ENCODE results near the gene PFDN5.
"Not testable (repeated sequence)": the region's sequence is repeated elsewhere in the genome, so short reads cannot be mapped to it uniquely, and the experiment has no call there.

Gene PFDN5

DNA sequence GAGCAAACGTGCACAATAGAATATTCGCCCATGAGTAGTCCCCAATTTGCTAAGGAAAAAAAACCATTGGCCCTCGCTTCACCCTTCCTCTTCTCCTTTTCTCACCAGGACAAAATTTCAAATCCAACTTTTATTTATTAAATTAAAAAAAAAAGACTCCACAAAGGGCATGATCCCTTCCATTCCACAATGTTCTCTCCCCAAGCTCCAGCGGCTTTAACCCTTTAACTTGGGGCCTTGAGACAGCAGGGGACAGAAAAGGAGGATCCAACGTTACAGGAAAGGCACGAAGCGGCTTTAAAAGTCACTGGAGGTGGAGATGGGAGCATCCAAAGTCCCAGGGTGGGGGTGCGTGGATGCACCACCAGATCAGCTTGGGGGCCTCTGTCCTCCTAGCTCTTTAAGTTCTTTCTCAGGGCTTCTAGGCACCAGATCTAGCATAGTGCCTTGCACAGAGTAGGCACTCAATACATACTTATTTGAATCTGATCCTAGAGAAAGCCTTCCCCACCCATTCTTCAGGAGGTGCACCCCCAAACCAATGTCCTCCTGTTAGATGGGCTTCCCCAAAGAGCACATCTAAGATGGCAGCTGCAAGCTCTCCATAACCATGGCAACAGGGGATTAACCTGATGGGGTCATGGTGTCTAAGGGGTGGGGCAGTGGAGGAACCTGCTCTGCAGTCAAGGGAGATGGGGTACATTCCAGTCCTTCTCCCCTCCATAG, 31.3 kb downstream of the PFDN5 start:
- no peak for DNase-seq (ENCODE audit: low read depth in 2 of 2, low spot score in 1 of 2)

DNA sequence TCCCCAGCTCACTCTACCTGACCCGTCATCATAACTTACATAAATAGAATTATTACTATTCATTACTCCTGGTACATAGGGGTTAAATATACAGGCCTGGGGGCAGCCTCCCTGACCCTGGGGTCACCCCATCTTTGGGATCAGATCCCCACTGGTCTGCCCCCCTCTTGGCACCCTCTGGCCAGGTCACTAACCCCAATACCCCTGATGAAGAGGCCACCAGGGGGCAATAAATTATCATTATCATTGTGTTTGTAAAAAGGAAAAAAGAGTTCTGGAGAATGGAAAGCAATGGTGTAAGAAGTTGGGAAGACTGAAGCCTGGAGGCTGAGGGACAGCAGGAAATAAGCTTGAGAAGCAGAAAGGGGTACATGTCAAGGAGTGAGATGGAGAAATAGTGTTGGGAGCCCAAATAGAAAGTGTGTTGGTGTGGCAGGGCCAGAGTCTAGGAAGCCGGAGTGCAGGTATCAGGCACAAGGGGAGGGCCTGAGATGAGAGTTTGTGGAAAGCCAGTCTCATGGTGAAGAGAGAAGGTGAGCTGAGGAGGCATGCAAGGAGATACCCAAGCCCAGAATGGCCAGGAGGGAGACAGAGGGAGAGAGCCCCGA, 32.2 kb downstream of the PFDN5 start:
- DNase-seq (ENCODE audit: low read depth in 2 of 2, low spot score in 1 of 2), result no peak

DNA sequence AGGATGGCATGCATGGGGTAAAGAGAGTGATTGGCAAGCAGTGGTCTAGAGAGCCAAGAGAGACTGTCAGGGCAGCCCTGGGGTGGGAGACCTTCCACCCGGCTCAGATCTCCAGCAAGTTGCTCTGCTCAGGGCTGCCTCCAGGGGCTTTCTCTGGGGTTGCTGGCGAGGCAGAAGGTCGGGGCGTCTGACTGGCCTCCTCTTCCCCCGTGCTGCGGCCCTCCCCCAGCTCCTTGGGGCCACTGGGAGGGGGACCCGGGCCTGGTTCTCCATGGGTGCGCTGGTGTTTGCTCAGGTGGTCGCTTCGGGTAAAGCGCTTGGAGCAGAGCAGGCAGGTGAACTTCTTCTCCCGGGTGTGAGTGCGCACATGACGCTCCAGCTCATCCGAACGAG, 32.7 kb downstream of the PFDN5 start:
- no peak for DNase-seq (ENCODE audit: low read depth in 2 of 2, low spot score in 1 of 2)

DNA sequence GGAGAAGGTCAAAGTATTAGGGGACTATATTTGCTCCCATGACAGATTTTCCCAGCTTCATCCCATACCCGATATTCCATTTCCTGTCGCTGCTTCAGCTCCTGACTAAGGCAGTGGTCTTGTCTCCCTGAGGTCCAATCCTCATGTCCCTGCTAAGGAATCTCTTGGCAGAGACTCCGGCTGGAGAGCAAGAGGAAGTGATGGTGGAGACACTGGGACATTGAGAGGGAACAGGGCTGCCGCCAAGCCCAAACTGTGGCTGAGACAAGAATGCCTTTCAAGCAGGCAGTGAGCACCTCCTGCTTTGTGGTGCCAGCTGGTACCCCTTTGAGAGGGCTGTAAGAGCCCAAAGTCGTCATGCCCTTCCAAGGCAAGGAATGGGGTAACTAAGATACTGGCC, 35.3 kb downstream of the PFDN5 start:
- no peak for DNase-seq (ENCODE audit: low read depth in 2 of 2, low spot score in 1 of 2)

DNA sequence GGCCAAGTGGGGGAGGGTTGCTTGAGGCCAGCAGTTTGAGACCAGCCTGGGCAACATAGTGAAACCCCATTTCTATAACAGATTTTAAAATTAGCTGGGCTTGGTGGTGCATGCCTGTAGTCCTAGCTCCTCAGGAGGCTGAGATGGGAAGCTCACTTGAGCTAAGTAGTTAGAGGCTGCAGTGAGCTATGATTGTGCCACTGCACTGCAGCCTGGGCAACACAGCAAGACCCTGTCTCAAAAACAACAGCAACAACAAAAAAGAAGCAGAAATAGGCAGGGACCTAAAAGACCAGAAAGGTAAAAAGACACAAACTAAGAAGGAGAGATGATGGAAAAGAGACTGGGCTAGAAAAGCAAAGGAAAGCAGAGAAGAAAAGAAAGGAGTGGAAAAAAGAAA, 37.0 kb downstream of the PFDN5 start:
- DNase-seq (ENCODE audit: low read depth in 2 of 2, low spot score in 1 of 2), result not testable (repeated sequence)

DNA sequence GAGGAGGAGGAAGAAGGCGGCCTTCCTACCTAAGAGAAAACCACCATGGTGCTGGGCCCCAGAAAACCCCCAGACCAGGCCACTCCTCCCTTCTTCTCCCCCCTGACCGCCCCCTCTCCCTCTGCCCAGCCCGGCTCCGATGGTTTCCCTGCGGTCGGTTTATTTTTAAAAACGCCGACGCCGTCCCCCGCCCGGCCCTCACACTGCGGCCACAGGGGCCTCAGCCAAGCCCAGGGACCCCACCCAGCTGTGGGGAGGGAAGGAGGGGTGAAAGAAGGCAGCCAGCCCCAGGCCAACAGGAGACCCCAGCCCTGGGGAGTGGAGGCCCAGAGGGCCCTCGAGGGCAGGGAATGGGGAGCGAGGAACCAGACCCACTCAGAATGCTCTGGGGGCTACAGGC, 37.4 kb downstream of the PFDN5 start:
- no peak for DNase-seq (ENCODE audit: low read depth in 2 of 2, low spot score in 1 of 2)

DNA sequence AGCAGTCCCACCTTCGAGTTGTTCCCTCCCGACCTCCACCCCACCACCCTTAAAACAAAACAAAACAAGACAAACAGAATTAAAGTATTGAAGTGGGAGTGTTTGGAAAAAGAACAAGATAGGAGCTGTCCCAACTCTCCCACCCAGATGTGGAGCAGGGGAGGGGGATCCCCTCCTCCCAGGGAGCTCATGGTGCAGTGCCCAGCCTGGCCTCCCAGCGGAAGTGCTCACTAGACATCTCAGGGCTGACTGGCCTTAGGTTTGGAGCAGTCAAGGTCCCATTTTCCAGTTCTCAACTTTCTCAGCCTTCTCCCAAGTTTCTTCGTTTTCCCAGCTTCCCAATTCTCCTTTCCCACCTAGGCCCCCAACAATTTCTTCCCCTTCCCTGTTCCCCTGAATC, 37.9 kb downstream of the PFDN5 start:
- no peak for DNase-seq (ENCODE audit: low read depth in 2 of 2, low spot score in 1 of 2)

DNA sequence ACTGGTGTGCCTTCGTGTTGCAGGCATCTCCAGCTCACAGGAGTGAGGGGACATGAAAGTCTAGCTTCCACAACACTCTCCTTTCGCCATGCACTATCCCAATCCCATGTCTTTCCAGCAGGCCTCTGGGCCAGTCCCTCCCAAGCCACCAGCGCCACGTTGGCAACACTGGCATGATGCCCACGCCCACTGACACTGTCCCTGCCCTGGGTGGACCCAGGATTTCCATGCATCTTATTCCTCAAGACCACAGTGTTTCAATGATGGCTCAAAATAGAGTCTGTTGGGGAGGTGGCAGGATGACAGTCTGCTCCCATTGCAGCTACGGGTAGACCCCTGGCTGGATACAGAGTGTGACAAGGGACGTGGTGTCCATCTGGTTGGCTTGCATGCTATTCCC, 38.5 kb downstream of the PFDN5 start:
- no peak for DNase-seq (ENCODE audit: low read depth in 2 of 2, low spot score in 1 of 2)

DNA sequence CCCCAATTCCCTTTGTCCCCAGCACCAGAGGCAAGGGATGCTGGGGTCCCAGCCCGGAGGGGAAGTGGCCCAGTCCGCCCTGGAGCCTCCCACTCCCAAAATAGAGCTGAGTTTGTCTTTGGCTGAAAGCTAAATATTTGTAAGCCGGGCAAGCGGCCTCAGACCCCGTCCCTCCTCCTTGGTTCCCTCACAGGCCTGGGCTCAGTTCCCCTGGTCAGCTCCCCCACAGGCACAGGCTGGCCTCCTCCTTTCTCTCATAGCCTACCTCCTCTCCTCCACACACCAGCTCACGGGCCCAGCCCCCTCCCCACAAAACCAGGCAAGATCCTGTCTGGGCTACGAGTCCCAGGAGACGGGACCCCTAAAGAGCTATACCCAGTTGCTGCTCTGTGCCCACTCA, 39.5 kb downstream of the PFDN5 start:
- DNase-seq (ENCODE audit: low read depth in 2 of 2, low spot score in 1 of 2), result no peak

DNA sequence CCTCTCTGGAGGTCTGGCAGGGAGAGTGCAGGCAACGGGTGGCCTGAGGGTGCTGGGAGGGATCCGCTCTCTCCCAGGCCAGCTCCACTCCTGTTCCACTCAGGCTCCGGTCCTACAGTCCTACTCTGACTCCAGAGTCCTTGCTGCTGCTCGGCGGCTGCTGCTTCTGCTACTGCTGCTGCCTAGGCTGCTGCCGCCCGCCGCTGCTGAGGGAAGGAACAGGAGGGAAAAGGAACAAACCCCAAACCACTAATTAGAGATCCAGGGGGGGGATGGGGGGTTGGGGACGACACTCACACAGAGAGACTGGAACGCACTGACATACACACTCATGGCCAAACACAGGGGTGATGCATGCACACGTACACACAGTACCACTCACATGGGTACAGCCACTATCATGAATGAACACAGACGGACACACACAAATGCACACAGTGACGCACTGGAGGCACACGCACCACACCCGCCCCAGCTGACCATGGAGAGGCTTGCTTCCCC, 40.9 kb downstream of the PFDN5 start, which contains the start of gene SP7:
TSS of gene SP7 (minus strand) at position 174 of the 501 bp plus-strand sequence. CDS start 708 bp downstream, outside the sequence.
- DNase-seq (ENCODE audit: low read depth in 2 of 2, low spot score in 1 of 2), result no peak

DNA sequence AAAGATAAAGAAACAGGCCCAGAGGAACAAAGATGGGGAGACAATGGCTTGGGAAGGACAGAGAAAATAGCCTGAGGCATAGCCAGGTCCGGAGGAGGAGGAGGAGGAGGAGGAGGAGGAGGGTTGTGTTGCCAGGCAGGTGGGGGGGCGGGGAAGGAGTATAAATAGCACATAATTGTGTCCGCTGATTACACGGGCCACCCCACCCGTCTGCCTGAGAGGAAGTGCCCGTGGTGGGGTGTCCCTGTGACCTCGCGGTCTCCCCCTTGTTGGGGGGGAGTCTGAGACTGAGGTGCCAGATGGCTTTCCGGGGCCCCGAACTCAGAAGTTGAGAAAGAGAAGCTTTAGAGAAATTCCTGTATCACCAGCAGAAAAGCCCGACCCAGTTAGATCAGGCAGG, 42.7 kb downstream of the PFDN5 start:
- no peak for DNase-seq (ENCODE audit: low read depth in 2 of 2, low spot score in 1 of 2)

DNA sequence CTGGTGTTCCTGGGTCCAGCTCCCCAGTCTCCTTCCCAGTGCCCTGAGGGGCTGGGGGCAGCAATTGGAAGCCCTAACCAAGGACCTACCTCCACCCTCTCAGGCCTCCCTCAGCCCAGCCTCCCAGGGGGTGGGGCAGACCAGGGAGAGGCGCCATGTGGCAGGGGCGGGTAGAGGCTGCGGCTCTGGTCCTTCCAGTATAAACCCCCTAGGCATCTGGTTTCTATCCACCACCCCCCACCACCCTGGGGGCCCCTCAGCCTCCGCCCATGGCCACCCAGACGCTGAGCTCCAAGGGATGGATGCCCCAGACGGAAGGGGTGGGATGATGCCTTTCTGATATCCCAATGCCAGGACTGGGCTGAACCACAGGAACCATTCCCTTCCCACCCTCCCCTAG, 43.6 kb downstream of the PFDN5 start:
- no peak for DNase-seq (ENCODE audit: low read depth in 2 of 2, low spot score in 1 of 2)

DNA sequence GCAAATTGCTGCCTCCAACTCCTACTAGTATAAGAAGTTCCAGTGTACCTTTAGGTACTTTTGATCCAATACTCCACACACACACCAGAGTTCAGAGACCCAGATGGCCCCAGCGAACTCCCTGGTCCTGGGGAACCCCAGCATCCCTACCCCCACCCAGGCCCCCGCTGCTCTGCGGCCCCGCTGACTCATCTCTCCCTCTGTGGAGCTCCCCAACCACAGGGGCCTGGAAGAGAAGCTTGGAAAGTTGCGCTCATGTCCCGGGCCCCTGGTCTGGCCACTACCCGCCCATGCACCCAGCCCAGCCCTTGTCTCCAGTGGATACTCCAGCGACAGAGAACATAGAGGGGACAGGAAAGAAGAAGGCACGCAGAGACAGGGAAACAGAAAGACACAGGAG, 45.1 kb downstream of the PFDN5 start:
- DNase-seq (ENCODE audit: low read depth in 2 of 2, low spot score in 1 of 2), result no peak

DNA sequence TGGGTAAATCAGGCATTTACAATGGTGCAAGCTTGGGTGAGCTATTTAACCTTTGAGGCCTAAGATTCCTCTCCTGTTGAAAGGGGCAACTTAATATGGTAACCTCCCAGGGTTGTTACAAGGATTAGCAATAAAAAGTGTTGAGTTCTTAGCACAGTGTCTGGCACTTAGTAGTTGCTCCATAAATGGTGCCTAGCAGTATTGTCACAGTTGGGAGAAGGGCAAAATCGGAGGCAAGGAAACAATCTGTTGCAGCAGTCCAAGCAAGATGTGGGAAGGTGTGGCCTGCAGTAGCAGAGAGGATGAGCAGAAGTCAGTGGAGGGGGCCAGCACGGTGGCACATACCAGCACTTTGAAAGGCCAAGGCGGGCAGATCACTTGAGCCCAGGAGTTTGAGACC, 48.1 kb downstream of the PFDN5 start:
- DNase-seq (ENCODE audit: low read depth in 2 of 2, low spot score in 1 of 2), result no peak

DNA sequence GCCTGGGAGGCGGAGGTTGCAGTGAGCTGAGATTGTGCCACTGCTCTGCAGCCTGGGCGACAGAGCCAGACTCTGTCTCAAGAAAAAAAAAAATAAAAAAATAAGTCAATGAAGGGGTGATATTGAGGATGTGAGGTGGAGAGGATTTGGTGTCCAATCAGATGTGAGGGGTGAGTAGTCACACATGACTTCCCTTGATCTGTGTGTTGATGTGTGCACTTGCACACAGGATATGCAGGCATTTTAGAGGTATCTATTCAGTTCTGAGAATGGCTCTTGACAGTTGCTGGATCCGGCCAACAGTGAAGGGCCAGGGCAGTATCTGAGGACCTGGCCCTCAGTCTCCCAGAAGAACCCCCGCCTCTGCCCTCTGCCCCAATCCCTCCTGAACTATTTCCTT, 48.6 kb downstream of the PFDN5 start:
- no peak for DNase-seq (ENCODE audit: low read depth in 2 of 2, low spot score in 1 of 2)

DNA sequence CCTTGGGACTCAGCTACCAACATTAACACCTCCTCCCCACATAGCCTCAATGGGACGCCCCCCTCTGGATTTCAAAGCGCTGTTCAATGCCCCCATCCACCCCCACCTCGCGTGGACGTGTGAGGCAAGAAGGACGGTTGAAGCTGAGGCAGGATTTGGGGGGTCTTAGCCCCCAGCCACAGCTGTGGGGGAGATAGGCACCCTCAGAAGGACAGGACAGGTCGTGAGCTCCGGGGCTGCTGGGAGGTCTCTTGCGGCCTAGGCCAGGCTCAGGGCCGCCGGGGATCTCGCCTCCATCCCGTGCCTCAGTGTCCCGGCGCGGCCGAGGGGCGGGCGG, 49.1 kb downstream of the PFDN5 start:
- DNase-seq (ENCODE audit: low read depth in 2 of 2, low spot score in 1 of 2), result no peak

DNA sequence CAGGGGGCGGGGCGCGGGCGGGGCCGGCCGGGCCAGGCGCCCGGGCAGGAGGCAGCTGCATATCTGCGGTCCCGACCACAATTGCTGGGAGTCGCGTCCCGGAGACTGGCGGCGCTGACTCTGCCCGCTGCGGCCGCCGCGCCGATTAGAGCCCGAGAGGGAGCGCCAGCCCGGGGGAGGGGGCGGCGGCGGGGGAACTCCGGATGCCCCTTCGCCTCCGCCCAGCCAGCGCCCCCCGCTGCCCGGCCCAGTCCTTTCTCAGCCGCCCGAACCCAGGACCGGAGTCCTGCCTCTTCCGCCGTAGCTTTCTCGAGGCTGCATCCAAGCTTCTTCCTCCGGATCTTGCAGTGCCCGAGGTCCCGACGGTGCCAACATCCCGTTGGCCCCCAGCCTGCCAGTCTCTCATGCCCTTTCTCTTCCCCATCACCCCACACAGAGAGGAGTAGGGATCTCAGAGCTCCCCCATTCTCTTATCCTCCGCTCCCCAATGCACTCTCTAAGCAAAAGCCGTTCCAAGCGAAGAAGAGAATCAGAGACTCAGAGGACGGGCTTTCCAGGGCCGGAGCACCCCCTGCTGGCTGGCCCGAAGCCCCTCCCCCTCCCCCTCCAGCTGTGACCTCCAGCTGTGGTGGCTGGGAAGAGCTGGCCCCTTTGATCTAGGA, 49.6 kb downstream of the PFDN5 start:
- peak; percentile 46 to 48 for DNase-seq (ENCODE audit: low read depth in 2 of 2, low spot score in 1 of 2)

DNA sequence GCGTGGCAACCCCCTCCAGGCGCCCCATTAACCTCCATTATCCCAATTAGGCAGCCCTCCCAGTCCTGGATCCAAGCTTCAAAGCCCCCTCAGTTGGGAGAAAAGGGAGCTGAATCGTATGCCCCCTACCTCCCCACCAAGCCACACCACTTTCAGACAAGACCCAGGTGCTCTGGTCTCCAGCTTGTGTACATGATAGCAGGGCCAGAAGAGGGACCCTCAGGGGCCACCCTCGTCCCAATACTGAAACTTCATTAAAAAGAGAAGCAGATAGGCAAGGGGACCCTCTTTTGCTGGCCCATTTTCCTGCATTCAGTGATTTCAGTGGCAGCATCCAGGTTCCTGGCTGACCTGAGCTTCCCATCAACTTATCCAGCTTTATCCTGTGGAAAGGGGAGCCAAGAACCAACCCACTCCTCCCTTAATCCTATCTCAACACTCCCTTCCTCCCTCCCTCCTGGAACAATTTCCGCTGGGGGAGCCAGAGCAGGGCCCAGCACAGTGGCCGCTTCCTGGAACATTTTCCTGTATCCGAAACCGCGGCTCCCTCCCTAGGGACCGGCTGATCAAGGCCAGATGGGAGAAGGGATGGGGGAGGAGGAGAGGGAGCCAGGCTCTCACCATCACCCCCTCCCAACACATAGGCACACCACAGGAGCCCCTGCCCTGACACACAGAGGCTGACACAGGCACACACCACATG, 50.3 kb downstream of the PFDN5 start:
- no peak for DNase-seq (ENCODE audit: low read depth in 2 of 2, low spot score in 1 of 2)

DNA sequence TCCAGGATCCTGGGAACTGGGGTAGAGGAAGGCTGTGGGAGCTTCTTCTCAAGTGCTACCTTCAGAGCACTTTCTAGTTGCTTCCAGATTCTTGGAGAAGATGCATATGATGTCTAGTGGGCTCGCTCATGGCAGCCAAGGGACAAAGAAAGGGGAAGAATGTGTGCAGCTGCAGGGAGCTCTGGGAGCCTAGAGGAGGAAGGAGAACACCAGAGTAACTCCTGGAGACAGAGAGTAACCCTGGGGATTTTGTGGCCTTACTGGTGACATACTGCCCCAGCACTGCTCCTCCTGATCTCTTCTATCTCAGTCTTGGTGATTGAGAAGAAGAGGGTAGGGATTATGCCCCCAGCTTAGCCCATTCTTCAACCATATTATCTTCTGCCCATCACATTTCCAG, 51.1 kb downstream of the PFDN5 start:
- no peak for DNase-seq (ENCODE audit: low read depth in 2 of 2, low spot score in 1 of 2)

DNA sequence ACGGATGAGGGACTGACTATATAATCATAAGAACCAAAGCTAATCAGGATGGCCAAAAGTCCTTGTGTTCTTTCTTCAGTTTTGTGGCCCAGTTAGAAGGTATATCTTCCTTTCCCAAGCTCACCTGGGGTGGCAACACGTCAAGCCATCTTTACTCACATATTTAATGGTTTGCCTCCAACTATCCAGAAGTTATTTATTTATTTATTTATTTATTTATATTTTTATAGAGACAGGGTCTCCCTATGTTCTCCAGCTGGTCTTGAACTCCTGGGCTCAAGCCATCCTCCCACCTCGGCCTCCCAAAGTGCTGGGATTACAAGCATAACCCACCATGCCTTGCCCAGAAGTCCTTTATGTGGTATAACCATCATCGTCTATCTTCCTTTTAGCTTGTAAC, 52.6 kb downstream of the PFDN5 start:
- DNase-seq (ENCODE audit: low read depth in 2 of 2, low spot score in 1 of 2), result no peak

Data from stimulated activated CD8-positive, alpha-beta memory T cell treated with anti-CD3 and anti-CD28 coated beads, Interleukin-4, amount 100 ng/mL, for 4 hours (primary cell).